Nephron progenitor cell (in vitro differentiated cells): ENCODE results near the gene F8A3.
"Not testable (repeated sequence)": the region's sequence is repeated elsewhere in the genome, so short reads cannot be mapped to it uniquely, and the experiment has no call there.

Experiments used
- DNase-seq: peaks from one replicate; pipeline ENCODE4 v3.0.0; 2021
- H3K27ac Mint-ChIP-seq: 2 replicates; pipeline ENCODE4 v1.8.0; 2021; ENCODE audit warnings: mild to moderate bottlenecking, moderate library complexity, mixed read lengths
- H3K27me3 Mint-ChIP-seq: 2 replicates; pipeline ENCODE4 v1.8.0; 2021; ENCODE audit warnings: mild to moderate bottlenecking, low read depth, mixed read lengths; ENCODE audit not compliant: poor library complexity
- H3K36me3 Mint-ChIP-seq: 2 replicates; pipeline ENCODE4 v1.8.0; 2021; ENCODE audit warnings: low read depth, mixed read lengths
- H3K4me1 Mint-ChIP-seq: 2 replicates; pipeline ENCODE4 v1.8.0; 2021; ENCODE audit warnings: mixed read lengths
- H3K4me3 Mint-ChIP-seq: 2 replicates; pipeline ENCODE4 v1.8.0; 2021; ENCODE audit warnings: mild to moderate bottlenecking, moderate library complexity, mixed read lengths
- H3K9me3 Mint-ChIP-seq: 2 replicates; pipeline ENCODE4 v1.8.0; 2021; ENCODE audit warnings: mild to moderate bottlenecking, moderate library complexity, mixed read lengths
- TF ChIP-seq, protein P1 (sequence below): fragments of 200-600 bp; sonication (generic); IDR thresholded peaks from 2 replicates; pipeline ENCODE4 v1.5.0; 2021; ENCODE audit warnings: antibody characterized with exemption

Gene F8A3

GRCh38 chrX:155458471-155458870 is at the start of gene F8A3:
Gene F8A3, minus strand, starts transcription at chrX:155458620. Its CDS starts 20 bp downstream, at chrX:155458600.
- H3K36me3 Mint-ChIP-seq, H3K4me1 Mint-ChIP-seq, DNase-seq, H3K27ac Mint-ChIP-seq, H3K27me3 Mint-ChIP-seq, H3K4me3 Mint-ChIP-seq, H3K9me3 Mint-ChIP-seq: not testable (repeated sequence)

DNA sequence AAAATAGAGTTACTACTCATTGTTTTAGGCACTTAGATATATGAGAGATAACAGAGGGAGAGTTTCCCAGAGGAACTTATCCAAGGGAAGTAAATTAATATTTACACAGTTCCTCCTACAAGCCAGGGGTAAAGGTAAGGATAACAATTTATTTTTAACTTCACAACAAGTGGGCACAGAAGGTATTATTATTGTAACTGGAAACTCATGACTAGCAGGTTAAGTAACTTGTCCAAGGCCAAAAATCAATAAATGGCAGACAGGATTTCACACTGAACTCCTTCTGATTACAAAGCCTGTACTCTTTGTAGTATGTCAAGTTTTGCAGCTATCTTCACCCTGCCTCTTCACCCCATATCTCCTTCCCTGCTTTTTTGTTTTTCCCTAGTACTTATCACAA is 46.9 kb upstream of the F8A3 start:
- peaks cover 43% of the 10 kb centered on the region for H3K36me3 Mint-ChIP-seq
- H3K27me3 Mint-ChIP-seq = no peaks in the 10 kb centered on the region
- H3K4me3 Mint-ChIP-seq = no peak overlapping the region
- H3K27ac Mint-ChIP-seq = no peak overlapping the region
- H3K4me1 Mint-ChIP-seq = no peaks in the 10 kb centered on the region
- peaks cover 5% of the 10 kb centered on the region for H3K9me3 Mint-ChIP-seq
- TF ChIP-seq, protein P1, sequence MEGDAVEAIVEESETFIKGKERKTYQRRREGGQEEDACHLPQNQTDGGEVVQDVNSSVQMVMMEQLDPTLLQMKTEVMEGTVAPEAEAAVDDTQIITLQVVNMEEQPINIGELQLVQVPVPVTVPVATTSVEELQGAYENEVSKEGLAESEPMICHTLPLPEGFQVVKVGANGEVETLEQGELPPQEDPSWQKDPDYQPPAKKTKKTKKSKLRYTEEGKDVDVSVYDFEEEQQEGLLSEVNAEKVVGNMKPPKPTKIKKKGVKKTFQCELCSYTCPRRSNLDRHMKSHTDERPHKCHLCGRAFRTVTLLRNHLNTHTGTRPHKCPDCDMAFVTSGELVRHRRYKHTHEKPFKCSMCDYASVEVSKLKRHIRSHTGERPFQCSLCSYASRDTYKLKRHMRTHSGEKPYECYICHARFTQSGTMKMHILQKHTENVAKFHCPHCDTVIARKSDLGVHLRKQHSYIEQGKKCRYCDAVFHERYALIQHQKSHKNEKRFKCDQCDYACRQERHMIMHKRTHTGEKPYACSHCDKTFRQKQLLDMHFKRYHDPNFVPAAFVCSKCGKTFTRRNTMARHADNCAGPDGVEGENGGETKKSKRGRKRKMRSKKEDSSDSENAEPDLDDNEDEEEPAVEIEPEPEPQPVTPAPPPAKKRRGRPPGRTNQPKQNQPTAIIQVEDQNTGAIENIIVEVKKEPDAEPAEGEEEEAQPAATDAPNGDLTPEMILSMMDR = no peak
- DNase-seq = no peak

DNA sequence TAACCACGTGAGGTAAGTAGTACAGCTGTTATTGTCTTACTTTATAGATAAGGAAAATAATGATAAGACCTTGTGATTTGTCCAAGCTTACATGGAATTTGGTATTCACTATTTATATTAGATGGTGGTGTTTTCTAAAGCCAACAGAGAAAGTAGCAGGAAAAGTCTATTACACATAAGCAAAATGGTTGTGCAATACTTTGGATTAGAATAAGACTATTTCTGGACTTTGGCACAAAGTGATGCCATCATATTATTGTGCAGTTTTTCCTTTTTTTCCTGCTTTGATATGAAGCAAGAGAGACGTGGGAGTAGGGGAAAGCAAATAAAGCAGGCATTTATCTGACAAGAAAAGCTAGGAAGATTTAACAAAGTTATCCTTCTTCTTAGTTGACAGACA is 36.7 kb upstream of the F8A3 start:
- H3K36me3 Mint-ChIP-seq, H3K9me3 Mint-ChIP-seq, DNase-seq, H3K27me3 Mint-ChIP-seq, H3K4me1 Mint-ChIP-seq, H3K27ac Mint-ChIP-seq, H3K4me3 Mint-ChIP-seq: not testable (repeated sequence)

DNA sequence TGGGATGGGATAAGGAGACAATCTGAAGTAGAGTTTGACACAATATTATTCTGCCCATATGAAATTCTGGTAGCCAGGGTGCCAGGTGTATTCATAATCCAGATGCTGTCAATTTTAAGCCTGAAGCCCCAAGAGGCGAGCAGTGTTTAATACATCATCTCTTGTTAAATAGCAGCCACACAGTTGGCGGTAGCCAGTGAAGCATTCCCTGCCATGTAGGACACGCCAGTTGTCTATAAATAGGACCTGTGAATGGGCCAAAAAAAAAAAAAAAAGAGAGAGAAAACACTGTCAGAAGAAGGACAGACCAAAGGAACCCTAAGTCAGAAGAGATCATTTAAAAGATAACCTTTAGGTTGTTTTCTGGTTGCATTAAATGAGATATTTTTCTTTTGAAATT is 33.0 kb upstream of the F8A3 start:
- H3K36me3 Mint-ChIP-seq, H3K9me3 Mint-ChIP-seq, DNase-seq, H3K27ac Mint-ChIP-seq, H3K4me1 Mint-ChIP-seq, H3K27me3 Mint-ChIP-seq, H3K4me3 Mint-ChIP-seq: not testable (repeated sequence)

- H3K4me3 Mint-ChIP-seq, H3K36me3 Mint-ChIP-seq, H3K4me1 Mint-ChIP-seq, DNase-seq, H3K27me3 Mint-ChIP-seq, H3K9me3 Mint-ChIP-seq, H3K27ac Mint-ChIP-seq: not testable (repeated sequence)
These were observed 18.7 kb upstream of the F8A3 start for GRCh38 chrX:155477136-155477535.

GRCh38 chrX:155466269-155466938 is 8.0 kb upstream of the F8A3 start:
- not testable (repeated sequence) for H3K27me3 Mint-ChIP-seq, H3K27ac Mint-ChIP-seq, H3K4me1 Mint-ChIP-seq, H3K4me3 Mint-ChIP-seq, DNase-seq, H3K36me3 Mint-ChIP-seq, H3K9me3 Mint-ChIP-seq

- not testable (repeated sequence) for H3K4me1 Mint-ChIP-seq, H3K27ac Mint-ChIP-seq, DNase-seq, H3K27me3 Mint-ChIP-seq, H3K9me3 Mint-ChIP-seq, H3K36me3 Mint-ChIP-seq, H3K4me3 Mint-ChIP-seq
These were observed 2.1 kb upstream of the F8A3 start for GRCh38 chrX:155460501-155460900.

DNA sequence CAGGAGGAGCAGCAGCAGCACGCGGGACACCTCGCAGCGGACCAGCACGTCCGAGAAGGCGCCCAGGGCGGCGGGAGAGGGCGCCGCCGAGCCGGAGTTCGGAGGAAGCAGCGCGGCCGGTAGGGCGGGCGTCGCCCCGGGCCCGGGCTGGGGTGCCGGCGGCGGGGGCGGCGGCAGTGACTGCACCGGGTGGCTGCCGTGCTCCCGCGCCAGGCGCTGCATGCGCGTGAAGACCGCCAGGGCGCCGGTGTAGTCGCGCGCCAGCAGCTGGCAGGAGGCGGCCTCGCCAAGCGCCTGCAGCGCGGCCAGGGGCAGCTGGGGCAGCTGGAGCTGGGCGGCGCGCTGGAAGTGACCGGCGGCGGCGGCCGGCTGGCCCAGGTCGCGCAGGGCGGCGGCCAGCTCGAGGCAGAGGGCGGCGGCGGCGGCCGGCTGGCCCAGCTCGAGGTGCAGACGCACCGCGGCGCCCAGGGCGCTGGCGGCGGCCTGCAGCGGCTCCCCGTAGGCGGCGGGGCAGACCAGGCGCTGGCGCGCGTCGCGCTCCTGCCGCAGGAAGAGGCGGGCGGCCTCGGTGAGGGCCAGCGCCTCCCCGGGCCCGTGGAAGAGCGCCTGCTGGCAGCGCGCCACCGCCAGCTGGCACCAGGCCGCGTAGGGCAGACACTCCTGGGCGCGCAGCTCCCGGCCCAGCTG is 516 bp downstream of the F8A3 start:
- peaks cover 11% of the 10 kb centered on the region for H3K9me3 Mint-ChIP-seq
- H3K36me3 Mint-ChIP-seq, H3K27ac Mint-ChIP-seq, H3K27me3 Mint-ChIP-seq, H3K4me3 Mint-ChIP-seq, DNase-seq, H3K4me1 Mint-ChIP-seq: not testable (repeated sequence)

DNA sequence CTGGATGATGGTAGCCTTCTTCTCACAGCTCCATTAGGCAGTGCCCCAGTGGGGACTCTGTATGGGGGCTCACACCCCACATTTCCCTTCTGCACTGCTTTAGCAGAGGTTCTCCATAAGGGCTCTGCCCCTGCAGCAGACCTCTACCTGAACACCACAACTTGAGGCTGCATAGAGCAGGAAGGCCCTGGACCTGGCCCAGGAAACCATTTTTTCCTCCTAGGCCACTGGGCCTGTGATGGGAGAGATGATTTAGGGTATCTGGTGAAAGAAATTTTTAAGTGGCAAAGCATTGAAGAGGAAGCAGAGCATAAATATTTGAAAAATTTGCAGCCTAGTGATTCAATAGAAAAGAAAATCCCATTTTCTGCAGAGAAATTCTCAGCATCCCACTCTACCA is 17.3 kb downstream of the F8A3 start:
- Mint-ChIP-seq H3K36me3 (peaks cover 27% of the 10 kb centered on the region), H3K27me3 (no peaks in the 10 kb centered on the region), H3K4me3 (no peak overlapping the region), H3K4me1 (no peaks in the 10 kb centered on the region), H3K27ac (no peak overlapping the region), H3K9me3 (peaks cover 91% of the 10 kb centered on the region)
- no peak for DNase-seq
- TF ChIP-seq, protein P1 = no peak
